ENCODE data around the gene CBX2.

CBX2 gene

DNA sequence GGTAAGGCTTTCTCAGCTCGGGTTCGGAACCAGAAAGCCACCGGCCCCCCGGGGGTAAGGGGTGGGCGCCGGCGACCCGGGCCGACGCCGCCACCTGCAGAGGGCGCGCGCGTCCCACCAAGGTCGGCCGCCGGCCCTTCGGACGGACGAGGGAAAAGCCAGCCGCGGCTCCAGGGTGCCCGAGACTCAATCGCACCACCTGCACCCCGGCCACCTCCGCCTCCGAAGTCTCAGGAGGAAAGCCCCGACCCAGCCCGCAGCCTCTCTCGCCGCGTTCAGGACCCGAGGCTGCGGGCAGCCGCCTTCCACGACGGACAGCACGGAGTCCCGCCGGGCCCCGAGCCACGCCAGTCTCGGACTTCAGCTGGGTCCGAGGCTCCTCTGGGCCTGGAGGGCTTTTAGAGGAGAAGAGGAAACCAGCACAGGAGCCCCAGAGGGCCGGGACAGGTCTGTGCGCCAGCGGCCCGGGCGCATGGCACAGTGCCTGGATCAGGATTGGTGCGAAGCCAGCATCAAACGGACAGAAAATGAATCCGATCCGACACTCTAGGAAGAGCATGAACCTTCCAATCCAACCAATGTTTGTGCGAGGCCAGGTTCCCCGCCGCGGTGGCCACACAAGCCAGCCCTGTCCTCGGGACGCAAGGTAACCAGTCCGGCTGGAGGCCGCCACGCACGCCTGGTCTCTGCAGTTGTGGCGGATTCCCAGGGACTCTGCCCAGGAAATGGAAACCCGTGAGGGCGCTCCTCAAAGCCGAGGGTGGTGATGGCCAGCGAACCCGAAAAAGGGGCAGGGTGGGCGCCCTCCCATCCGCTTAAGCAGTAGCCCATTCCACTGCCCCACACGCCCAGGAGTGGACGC, 12.2 kb downstream of the CBX2 start:
- DNase-seq: peak; percentile 67

DNA sequence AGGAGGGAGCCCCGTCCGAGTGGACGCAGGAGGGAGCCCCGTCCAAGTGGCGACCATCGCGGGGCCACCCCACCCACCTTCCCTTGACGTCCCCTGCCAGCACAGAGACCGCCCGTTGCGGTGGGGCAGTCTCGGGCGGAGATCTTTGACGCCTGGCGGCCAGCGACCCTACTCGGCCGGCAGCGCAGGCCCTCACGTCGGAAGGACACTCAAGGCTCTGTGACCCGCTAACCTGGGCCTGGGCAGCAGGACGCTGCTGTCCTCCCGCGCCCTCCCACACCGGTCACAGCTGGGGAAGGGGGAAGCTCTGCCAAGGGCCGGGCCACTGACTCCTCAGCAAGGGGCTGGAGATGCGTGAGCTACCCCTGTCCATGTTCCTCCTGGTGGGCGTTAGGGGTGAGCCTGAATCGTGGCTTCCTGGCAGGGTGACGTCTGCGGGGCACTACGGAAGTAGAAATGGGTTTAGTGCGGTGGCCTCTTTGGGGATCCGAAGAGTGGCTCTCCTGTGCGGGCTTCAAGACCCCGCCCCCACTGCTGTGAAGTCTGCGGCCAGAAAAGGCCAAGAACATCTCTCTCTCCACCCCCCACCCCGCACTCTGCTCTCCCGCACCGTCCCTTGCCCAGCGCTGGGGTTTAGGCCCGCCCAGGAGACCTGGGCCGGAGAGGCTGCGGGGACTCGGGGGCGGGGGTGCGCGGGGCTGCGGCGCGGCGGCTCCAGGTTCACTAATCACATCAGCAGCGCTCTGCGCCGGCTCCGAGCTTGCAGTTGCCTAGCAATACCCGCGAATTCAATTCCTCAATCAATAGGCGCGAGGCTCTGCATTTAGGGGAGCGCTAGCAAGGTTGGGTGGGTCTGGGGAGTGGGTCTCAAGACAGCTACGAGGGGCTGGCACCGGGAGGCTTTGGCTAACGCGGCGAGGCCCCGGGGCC, 13.1 kb downstream of the CBX2 start:
- DNase-seq: no peak

DNA sequence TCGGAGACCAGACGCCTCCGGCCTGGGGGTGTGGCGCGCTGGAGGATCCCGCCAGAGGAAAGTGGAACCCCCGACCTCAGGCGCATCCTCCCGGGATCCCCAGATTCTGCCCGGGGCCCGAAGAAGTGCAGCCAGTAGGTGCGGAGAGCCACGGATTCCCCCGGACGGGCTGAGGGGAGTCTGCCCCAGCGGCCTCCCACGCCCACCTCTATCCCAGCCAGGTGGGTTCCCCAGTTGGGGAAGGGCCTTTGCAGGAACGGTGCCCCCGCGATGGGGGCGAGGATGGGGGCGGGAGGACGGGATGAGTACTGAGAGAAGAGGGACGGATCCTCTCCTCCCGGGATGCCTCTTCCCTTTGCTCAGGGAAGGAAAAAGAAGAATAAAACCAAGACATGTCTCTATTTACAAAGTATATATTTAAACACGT, 13.8 kb downstream of the CBX2 start:
- DNase-seq: no peak

DNA sequence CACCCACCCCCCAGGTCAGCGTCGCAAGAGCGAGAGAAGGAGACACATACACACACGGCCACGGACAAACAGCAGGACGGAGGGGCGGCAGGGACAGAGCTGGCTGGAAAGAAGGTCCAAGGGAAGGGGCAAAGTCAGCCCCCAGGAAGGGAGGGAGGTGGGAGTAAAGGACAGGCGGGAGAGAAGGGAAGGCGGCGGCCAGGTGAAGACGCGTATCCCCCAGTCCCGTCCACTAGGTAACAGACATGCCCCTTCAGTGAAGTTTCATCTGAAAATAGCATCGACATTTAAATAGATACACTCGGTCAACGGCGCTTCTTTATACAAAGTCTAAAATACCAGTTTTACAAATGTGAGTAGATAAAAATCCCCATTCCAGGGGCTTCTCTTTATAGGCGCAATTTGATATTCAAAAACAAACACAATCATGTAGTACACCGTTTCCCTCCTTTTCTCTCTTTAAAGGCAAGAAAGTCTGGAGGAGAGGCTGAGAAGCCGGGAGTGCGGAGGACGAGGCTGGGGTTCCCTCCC, 14.5 kb downstream of the CBX2 start:
- DNase-seq: no peak

DNA sequence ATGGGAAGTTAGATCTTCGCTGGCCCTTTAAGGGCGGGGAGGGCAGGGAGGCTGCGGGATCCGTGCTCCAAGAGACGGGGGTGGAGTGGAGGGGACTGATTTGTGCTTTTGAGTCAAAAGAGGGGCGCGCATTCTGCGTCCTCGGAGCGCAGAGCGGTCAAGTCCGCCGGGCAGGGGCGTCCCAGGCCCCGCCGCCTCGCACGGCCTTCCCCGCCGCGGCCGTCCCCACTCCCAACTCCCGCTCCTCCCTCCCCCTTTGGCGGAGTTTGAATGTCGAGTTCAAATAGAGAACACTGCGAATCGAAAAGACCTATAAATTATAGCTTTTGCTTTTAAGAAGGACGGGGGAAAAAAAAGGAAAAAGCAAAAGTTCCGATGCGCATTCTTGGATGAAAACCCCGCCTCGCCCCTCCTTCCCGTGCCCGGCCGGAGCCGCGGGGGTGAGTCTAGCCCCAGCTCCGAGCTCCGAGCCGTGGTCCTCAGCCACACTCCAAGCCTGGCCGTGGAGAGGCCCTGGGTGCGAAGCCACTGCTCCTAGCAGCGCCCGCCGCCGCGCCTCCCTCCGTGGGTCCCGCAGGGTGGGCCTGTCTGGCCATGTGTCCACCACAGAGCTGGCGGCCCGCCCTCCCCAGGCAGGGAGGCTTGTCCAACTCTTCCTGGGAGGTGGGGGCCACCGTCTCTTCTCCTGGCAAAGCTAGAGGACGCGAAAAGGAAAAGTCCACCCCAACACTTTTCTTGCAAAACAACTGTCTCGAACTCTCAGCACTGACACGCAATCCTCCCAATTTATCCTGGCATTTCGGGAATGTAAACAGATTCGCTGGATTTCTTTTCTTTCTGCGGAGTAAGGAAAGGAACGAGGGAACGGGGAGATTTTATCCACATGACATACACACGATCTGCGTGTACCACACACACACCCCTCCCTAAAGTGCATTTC, 15.3 kb downstream of the CBX2 start:
- no peak for DNase-seq

DNA sequence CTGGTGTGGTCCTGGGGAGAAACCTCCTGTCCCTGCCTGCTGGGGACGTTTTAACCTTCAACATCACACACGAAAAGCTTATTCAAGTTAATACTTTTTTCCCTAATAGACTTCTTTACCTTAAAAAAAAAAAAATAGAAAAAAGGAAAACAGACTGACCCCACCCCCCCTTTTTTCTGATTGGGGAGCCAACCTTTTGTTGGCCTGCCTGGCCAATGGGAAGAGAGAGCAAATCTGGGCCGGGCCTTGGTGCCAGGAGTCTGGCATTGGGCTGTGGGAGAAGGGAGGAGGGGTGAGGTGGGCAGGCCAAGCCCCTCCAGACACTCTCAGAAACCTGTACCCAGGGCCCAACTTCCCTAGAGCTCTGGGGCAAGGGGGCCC, 16.0 kb downstream of the CBX2 start:
- no peak for DNase-seq

DNA sequence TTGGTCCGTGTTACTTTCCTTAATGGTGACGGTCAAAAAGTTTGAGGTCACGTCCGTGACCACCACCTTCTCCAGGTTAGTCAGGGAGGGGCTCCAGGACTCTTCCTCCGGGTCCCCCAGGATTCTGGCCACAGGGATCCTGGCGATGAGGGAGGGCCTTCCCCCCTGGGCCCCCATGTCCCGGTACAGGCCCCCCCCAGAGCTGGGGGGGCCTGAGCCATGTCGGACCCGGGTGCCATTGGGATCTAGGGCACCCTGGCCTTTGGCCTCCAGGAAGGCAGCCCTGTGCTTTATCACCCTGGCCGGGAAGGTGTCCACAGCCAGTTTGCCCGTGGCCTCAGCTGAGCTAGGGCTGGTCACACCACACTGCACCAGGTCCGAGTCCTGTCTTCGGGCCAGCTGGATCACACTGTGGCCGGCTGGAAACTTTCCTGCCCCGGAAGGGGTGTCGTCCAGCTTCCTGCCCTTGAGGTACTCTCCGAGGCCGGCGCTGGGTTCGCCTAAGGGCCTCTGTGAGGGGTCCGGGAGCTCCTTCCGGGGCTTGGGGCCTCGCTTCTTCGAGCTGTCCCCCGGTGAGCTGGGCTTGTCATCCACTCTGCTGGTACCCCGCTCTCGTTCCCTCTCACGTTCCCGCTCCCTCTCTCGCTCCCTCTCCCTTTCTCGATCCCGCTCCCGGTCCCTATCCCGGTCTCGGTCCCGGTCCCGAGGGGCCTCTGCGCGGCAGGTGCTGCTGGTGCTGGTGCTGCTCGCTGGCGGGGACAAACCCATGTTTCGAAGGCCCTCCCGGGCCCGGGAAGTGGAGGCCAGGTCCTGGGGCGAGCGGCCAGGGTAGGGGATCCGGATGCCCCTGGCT, 16.9 kb downstream of the CBX2 start:
- DNase-seq: no peak

DNA sequence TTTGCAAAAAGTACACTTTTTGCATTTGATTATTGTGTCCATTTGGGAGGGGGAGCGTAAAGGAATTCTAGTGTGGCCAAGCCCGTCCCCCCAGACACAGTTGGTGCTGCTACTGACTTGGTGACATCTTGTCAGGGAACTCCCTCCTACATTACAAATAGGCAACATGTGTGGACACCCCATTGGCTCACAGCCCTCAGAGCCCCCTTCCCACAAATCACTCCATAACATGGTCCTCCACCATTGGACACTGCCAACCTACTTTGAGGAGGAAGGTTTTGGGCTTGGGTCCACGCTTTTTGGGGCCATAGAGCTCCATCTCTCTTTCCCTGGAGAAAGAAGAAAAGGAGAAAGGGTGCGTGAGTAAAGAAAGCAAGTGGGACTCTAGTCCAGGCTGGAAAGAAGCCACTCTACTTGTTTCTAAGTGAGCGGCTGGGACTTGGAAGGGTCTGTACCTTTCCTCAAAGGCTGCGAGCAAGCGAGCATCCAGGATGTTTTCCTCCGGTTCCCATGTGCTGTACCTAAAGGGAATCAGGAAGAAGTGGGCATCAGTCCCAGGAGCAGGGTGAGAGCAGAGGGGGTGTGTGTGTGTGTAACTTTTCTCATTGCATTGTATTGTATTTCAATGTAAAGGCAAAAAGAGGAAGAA, 18.0 kb downstream of the CBX2 start:
- peak; percentile 29 for DNase-seq

DNA sequence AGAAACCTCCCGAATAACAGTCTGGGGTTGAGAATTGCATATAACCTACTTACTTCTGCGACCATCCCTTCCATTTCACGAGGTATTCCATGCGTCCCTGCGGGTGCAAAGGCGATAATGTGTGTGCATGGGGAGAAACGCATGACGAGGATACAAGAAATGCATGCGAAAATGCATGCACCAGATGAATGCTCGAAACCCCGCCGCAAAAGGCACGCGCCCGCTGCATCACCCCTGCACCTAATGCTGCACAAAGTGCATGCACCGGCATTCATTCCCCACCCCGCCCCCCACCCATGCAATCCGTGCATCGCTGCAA, 18.5 kb downstream of the CBX2 start:
- no peak for DNase-seq

DNA sequence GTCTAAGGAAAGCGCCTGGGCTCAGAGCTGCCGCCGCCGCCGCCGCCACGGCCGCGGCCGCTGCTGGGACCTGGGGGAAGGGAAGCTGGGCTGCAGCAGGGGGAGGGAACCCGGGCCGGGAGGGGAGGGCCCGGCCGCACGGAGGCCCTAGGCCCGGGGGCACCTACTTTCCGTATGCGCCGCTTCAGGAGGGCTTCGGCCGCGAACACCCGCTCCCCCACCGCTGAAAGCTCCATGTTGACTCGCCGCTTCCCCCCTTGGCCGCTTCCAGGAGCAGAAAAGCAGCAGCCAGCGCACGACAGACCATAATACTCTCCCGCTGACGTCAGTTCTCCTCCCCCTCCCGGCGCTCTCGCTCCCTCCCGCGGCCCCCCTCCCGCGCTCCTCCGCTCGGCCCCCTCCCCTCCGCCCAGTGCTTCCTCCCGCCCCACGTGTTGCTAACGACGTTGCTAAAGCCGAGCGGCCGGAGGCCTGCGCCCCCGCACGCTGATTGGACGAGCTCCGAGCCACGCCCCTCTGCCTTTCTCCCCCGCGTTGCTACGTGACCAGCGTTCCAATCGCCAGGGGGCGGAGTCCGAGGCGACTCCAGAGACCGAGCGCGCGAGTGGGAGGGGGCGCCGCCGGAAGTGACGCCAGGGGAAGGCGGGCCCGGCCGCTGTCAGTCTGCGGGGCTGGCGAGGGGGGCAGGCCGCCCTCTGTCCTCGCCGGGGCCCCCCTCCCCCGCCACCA, 19.0 kb downstream of the CBX2 start, which contains the start of gene CBX8:
Gene CBX8 (minus strand): TSS at position 315 of the 729 bp plus-strand sequence. CDS start 79 bp downstream, at position 236.
- peak; percentile 100 for DNase-seq

DNA sequence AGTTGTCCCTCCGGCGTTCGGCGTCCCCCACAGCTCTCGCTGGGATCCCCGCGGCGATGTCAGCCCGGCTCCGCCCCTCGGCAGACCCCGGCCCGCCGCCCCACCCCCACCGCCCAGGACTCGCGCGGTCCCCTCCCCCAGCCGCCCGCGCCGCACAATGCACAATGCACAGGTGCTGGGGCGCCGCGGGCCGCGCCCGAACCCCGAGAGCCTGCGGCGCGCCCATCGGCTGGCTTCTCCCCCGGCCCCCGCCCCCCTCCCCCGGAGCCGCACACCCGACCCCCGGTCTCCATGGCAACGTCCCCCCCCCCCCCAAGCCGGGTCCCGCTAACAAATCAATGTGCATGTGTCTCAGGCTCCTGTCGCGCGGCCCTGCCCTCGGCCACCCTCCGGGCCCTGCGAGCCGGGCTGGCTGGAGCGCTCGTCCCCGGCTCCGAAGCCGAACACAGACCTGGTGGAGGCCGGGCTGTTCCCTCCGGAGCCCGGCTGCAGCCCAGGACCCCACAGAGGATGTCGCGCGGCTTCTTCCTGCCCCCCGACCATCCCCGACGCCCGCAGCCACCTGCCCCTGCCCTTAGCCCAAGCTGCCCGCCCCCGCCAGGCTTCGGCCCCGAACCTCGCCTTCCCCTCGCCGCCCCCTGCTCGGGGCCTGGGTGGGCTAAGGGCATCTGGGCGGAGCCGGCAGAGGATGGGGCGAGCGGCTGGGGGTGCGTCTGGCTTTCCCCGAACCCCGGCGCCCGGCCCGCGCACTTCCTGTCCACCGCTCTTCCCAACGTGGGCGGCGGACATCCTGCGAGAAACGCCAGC, 19.7 kb downstream of the CBX2 start:
- no peak for DNase-seq

DNA sequence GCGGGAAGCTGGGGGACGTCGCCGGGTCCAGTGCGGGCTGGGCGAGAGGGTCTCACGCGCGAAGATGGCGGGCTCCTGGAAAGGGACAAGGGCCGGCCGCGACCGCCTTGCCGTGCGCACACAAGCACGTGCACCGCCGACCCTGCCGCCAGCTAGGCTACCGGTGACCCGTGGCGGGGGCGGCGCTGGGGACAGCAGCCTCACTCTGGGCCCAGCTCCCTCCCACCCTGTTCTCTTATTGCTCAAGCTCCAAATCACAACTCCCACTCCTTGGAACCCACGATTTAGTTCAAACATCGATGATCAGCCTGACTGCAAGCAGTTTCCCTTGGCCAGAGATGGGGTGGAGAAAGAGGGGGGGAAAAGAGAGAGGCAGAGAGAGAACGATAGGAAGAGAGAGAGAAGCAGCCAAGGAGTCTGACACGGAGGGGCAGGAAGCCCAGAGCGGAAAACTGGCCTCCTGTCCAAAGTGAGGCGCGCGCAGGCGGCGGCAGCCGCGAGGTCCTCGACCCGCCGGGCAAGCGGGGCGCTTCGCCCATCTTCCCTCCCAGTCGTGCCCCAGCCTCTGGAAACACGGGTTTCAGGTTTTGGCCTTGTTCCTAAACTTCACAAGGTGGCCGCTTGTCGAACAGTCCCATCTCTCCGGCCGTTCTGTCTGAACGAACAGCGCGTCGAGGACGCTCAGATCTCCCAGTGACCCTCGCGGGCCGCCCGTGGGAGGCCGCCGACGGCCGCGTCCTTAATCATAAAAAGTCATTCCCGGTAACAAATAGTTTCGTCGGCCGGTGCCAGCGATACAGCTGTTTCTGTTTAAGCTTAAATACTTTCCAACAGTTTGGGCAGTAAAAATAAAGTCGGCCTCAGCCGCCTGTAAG, 20.6 kb downstream of the CBX2 start:
- DNase-seq: no peak

DNA sequence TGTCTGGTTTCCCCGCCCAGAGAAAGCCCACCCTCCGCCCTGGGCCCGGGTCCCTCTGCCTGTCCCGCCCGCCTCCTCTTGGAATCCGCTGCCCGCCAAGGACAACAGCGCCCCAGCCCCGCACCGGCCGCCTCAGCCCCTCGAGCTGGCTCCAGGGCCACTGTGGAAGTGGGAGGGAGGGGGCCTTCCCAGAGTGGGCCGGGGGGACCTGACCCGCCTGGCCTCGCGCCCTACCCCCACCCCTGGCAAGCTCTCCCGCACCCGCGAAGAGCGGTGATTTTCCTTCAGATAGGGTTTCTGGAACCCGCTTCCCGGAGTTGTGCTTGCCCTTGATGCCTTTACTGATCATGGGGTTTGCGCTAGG, 21.2 kb downstream of the CBX2 start:
- no peak for DNase-seq

DNA sequence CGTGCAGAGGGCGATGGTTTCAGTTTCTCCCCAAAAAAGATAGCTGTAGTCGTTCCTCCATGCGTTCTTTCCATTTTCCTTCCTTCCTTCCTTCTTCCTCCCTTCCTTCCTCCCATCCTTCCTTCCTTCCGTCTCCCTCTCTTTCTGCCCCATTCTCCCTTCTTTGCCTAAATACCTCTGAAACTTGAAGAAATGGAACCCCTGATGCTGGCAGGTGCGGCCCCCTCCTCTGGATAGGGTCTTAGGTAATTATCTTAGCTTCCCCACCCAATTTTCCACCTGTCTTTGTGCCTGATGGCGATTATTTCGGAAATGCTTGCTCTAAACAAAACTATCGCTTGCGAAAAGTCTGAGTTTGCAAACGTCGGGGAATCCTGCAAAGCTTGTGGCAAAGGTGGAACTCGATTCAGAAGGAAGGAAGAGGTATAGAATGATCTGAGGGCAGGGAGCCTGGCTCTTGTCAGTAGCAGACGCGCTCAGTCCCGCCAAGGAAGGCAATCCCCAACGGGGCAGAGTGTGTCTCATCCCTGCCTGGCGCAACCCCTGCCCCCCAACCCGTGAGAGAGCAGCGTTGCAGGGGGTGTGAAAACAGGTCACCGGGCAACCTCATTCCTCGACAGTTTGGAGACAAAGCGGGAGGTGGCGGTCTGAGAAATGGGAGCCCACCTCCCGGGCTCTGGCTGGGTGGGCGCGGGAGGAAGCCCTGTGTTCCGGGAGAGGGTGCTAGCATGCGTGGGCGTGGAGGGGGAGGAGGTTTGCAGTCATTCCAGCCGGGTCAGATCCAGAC, 21.8 kb downstream of the CBX2 start:
- no peak for DNase-seq

DNA sequence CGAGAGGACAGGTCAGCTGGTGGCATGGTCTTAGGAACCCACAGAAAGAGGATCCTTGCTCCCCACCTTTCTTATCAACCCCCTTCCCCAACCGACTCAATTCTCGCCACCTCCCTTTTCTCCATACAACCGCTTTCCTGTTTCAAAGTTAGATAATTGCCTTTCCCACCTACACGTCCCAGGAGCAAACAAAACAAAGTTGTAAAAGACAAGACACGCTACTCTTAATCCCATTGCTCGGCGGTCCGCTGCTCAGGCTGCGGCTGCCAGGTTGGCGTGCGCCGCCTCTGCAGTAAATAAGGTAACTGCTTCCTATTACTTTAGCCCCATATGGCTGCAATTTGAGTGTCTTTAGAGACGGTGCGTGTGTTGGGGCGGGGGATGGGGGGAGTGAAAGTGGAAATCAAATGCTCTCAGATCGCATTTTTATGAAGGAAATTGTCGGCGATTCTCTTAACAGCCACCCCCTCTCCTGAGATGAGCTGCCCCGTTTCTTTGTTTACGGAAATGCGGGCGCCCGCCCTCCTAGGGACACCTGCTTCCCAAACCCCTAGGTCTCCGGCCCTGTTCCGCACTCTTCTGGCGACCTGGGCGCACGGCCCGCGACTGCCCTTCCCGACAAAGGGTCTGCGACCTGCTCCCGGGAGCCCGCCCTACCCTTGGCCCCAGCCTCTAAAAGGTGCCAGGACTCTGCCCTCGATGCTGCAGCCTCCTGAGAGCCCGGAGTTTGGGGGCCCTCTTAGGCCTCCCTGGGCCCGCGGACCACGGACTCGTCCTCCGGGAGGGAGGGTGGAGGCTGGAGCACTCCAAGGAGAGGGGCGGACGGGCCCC, 22.6 kb downstream of the CBX2 start:
- peak; percentile 49 for DNase-seq
